Peyer's patch (tissue), 4 donors: ENCODE measurements around the gene ZNF396.

Source experiments
- CTCF ChIP-seq, 6 experiments: fragments of 450-650 bp in 4 of 6; fragments of 200-600 bp in 2 of 6; sonication (generic) in 1 of 6; IDR thresholded peaks; one replicate each; pipeline ENCODE4 v1.5.1; 2017 to 2019; ENCODE audit warnings: antibody characterized with exemption in 6 of 6, mild to moderate bottlenecking in 3 of 6, moderate library complexity in 1 of 6
- POLR2A ChIP-seq, 2 donors: fragments of 450-650 bp; IDR thresholded peaks; one replicate each; pipeline ENCODE4 v1.5.1; 2017; ENCODE audit warnings: antibody characterized with exemption in 2 of 2, mild to moderate bottlenecking in 2 of 2, moderate library complexity in 2 of 2

GRCh38 chr18:35422237-35422636 lies 45.1 kb upstream of the ZNF396 start:
- TF ChIP-seq CTCF (IDR thresholded peaks at IDR 0.05) (no peak), POLR2A (IDR thresholded peaks at IDR 0.05) (no peak)
